B cell (primary cell): ENCODE measurements around the gene HOXB3. TPM values are rescaled to one million over a fixed set of nuclear protein-coding genes. Genes with fewer than 3 reads are reported as not detected.

ENCODE experiments used
- ATAC-seq: fragments of 200-7000 bp; cut with Tn5 transposase; one replicate; pipeline ENCODE4 v1.10.0; 2021; ENCODE audit warnings: low read depth, mild to moderate bottlenecking, moderate number of reproducible peaks, moderate library complexity
- CTCF ChIA-PET: fragments of 350-600 bp; sonication (Branson Sonifier 250); formaldehyde crosslinking; loops from one replicate; lab custom pipeline; 2021; ENCODE audit warnings: antibody characterized with exemption, inconsistent platforms; lab: Charles Lee
- POLR2A ChIA-PET: fragments of 350-600 bp; sonication (Branson Sonifier 250); formaldehyde crosslinking; loops from one replicate; lab custom pipeline; 2021; ENCODE audit warnings: antibody characterized with exemption; lab: Charles Lee
- DNase-seq: peaks from one replicate; pipeline ENCODE4 v3.0.0; 2013
- H2AFZ ChIP-seq: 2 replicates; pipeline ENCODE4 v1.6.1; 2012; ENCODE audit warnings: mild to moderate bottlenecking, low read depth, low read length; ENCODE audit not compliant: insufficient read depth, poor library complexity, severe bottlenecking
- H3K27ac ChIP-seq, 2 donors: 1 replicate in 1 of 2; 2 replicates in 1 of 2; pipeline ENCODE4 v1.5.1; 2012 to 2013; ENCODE audit warnings: low read length in 2 of 2, mild to moderate bottlenecking in 2 of 2, moderate library complexity in 1 of 2
- H3K27me3 ChIP-seq, 4 experiments: fragments of 200-600 bp in 1 of 4; sonication (generic) in 1 of 4; replicated peaks in 1 of 4; 1 replicate in 2 of 4; 2 replicates in 2 of 4; pipeline versions ENCODE4 v1.6.1 to v1.7.0; 2013 to 2016; ENCODE audit warnings: low read length in 3 of 4, mild to moderate bottlenecking in 2 of 4, mixed read lengths in 1 of 4, moderate library complexity in 1 of 4; ENCODE audit not compliant: insufficient read depth in 4 of 4, control insufficient read depth in 3 of 4; ENCODE audit errors: control extremely low read depth in 1 of 4
- H3K36me3 ChIP-seq, 2 experiments: replicated peaks in 1 of 2; 1 replicate in 1 of 2; 2 replicates in 1 of 2; pipeline versions ENCODE4 v1.6.1 to v1.7.1; 2013; ENCODE audit warnings: low read length in 1 of 2; ENCODE audit not compliant: insufficient read depth in 2 of 2, control insufficient read depth in 1 of 2; ENCODE audit errors: control extremely low read depth in 1 of 2, extremely low read depth in 1 of 2
- H3K4me1 ChIP-seq, 2 donors: fragments of 200-600 bp in 1 of 2; sonication (generic) in 1 of 2; 1 replicate in 1 of 2; 2 replicates in 1 of 2; pipeline versions ENCODE4 v1.5.1 to v1.6.1; 2013 to 2017; ENCODE audit warnings: low read length in 2 of 2; ENCODE audit not compliant: control insufficient read depth in 2 of 2, insufficient read depth in 2 of 2
- H3K4me2 ChIP-seq: replicated peaks from 2 replicates; pipeline ENCODE3; 2012; ENCODE audit warnings: mild to moderate bottlenecking, low read depth, low read length; ENCODE audit not compliant: poor library complexity, severe bottlenecking
- H3K4me3 ChIP-seq, 5 experiments: fragments of 200-600 bp in 1 of 5; sonication (generic) in 1 of 5; 1 replicate in 3 of 5; 2 replicates in 2 of 5; pipeline versions ENCODE4 v1.5.1 to v1.7.0; 2011 to 2016; ENCODE audit warnings: low read length in 4 of 5, mild to moderate bottlenecking in 4 of 5, low read depth in 2 of 5, control low read depth in 1 of 5, moderate library complexity in 1 of 5; ENCODE audit not compliant: insufficient read depth in 1 of 5; ENCODE audit errors: control extremely low read depth in 1 of 5, extremely low read depth in 1 of 5
- H3K79me2 ChIP-seq: fragments of 200-600 bp; sonication (generic); one replicate; pipeline ENCODE4 v1.6.0; 2016; ENCODE audit warnings: low read length; ENCODE audit not compliant: control insufficient read depth, insufficient read depth
- H3K9ac ChIP-seq: fragments of 200-600 bp; sonication (generic); 2 replicates; pipeline ENCODE4 v1.6.1; 2017; ENCODE audit warnings: mild to moderate bottlenecking, low read length, moderate library complexity
- H3K9me3 ChIP-seq, 3 donors: one replicate each; pipeline versions ENCODE4 v1.6.1 to v1.7.1; 2013; ENCODE audit warnings: low read length in 2 of 3; ENCODE audit not compliant: control insufficient read depth in 2 of 3, insufficient read depth in 1 of 3; ENCODE audit errors: control extremely low read depth in 1 of 3
- H4K20me1 ChIP-seq: 2 replicates; pipeline ENCODE4 v1.6.0; 2012; ENCODE audit warnings: mild to moderate bottlenecking, low read length; ENCODE audit not compliant: insufficient read depth, control insufficient read depth, poor library complexity, severe bottlenecking
- H3K27ac Mint-ChIP-seq: one replicate; pipeline ENCODE4 v1.8.0; 2021; ENCODE audit warnings: mixed read lengths
- H3K27me3 Mint-ChIP-seq: one replicate; pipeline ENCODE4 v1.8.0; 2021; ENCODE audit warnings: mixed read lengths
- H3K4me1 Mint-ChIP-seq: one replicate; pipeline ENCODE4 v1.8.0; 2021; ENCODE audit warnings: mixed read lengths
- H3K4me3 Mint-ChIP-seq: one replicate; pipeline ENCODE4 v1.8.0; 2021; ENCODE audit warnings: mixed read lengths
- H3K9me3 Mint-ChIP-seq: one replicate; pipeline ENCODE4 v1.8.0; 2022; ENCODE audit warnings: mixed read lengths; ENCODE audit not compliant: insufficient read depth
- CTCF ChIP-seq: fragments of 200-600 bp; IDR thresholded peaks from one replicate; pipeline ENCODE4 v1.8.0; 2022; ENCODE audit warnings: antibody characterized with exemption, mild to moderate bottlenecking
- EZH2 ChIP-seq: IDR thresholded peaks from 2 replicates; pipeline ENCODE4 v1.6.1; 2012; ENCODE audit warnings: borderline replicate concordance, low read depth, mild to moderate bottlenecking, moderate library complexity, low read length; ENCODE audit not compliant: insufficient read depth, poor library complexity, severe bottlenecking
- WGBS: methylation state at CpG from one replicate; pipeline ENCODE4 v1.1.5; 2013; ENCODE audit warnings: missing lambda C conversion rate; ENCODE audit not compliant: insufficient coverage; 5-methylcytosine and 5-hydroxymethylcytosine counted together
- intact Hi-C: fragments of 100-400 bp; cut with micrococcal nuclease; formaldehyde crosslinking; loops from one replicate; pipeline ENCODE4 v1.10.0; 2022
- polyA plus RNA-seq: library from polyadenylated mRNA; depleted of rRNA; stranded (reverse); fragments of >200 nt; gene quantifications from 2 replicates; pipeline ENCODE4 v1.2.3, GENCODE V29; 2012
- total RNA-seq, 2 donors: library from RNA; stranded (reverse); fragments of 120-200 nt in 1 of 2; gene quantifications; 1 replicate in 1 of 2; 2 replicates in 1 of 2; pipeline versions ENCODE4 v1.2.3 to v1.2.4, GENCODE V29; 2013 to 2022

The HOXB3 gene
- total and polyA plus RNA-seq, 2 donors (not counting 1 experiment from before 2014, with no cell fraction given), result 3.0 to 4.0 TPM

DNA sequence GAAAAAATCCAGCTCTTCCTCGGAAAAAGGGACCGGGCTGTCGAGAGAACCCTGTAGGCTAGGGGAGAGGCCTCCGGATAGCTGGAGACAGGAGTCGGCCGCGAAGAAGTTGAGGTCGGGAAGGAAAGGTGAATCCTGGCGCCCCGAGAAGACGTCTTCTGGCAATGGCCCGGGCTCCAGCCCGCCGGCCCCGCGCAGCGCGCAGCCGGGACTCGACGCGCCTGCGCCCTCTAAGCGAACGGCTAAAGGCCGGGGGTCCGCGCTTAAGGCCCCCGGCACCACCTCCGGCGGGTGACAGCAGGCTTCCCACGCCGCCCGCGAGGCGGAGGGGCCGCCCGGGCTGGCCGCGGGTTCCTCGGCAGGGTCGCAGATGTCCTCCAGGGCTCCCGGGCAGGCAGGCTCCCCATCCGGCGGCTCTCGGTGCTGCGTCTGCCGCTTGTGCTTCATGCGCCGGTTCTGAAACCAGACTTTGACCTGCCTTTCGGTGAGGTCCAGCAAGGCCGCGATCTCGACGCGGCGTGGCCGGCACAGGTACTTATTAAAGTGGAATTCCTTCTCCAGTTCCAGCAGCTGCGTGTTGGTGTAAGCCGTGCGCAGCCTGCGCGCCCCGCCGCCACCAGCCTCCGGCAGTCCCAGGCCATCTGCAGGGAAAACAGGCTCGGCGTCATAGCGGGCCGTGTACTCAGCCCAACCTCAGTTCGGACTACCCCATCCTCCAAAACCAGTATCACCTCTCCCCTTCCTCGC is 46.8 kb downstream of the HOXB3 start:
- Histone ChIP-seq H3K79me2 (no peaks in the 10 kb centered on the region), H2AFZ (peak overlapping the region; percentile 82), H3K27me3 (peaks cover 0 to 67% (median 28%) of the 10 kb centered on the region in 4 experiments), H3K4me3 (peak overlapping the region; percentile 31 to 73 (median 52)), H3K9ac (peak overlapping the region; percentile 70), H3K4me2 (peak overlapping the region; percentile 96), H3K27ac (peak overlapping the region; percentile 6 to 28), H4K20me1 (no peaks in the 10 kb centered on the region), H3K36me3 (no peaks in the 10 kb centered on the region), H3K4me1 (peaks cover 42 to 45% of the 10 kb centered on the region in 2 donors), H3K9me3 (peaks cover 0 to 11% (median 0%) of the 10 kb centered on the region in 3 donors)
- POLR2A ChIA-PET, result interaction anchor here (0.7 kb wide), 1 partner anchor 1712 kb away, joined by 4 read pairs; no protein-coding TSS in a partner anchor
- intact Hi-C loops, result loop anchor here (10.0 kb wide), 1 partner anchor 48 kb away; no protein-coding TSS in a partner anchor
- TF ChIP-seq EZH2 (no peak), CTCF (peak; percentile 17)
- peak overlapping the region; percentile 90 for H3K27ac Mint-ChIP-seq
- H3K4me1 Mint-ChIP-seq, result peaks cover 31% of the 10 kb centered on the region
- peak; percentile 65 for ATAC-seq
- no peaks in the 10 kb centered on the region for H3K9me3 Mint-ChIP-seq
- peak overlapping the region; percentile 94 for H3K4me3 Mint-ChIP-seq
- under 1% methylated on average over 72 of the region's 72 CpGs for WGBS
- CTCF ChIA-PET, result interaction anchor here (0.6 to 0.9 kb wide), 2 partner anchors 50 to 75 kb away, joined by 3 read pairs; no protein-coding TSS in a partner anchor
- DNase-seq, result peak; percentile 84
- peaks cover 53% of the 10 kb centered on the region for H3K27me3 Mint-ChIP-seq

- Histone ChIP-seq H3K9me3 (peaks cover 0 to 11% (median 0%) of the 10 kb centered on the region in 3 donors), H3K27ac (peak overlapping the region; percentile 6 to 16), H3K4me2 (peak overlapping the region; percentile 96), H3K4me3 (peak overlapping the region; percentile 31 to 73 (median 64)), H3K36me3 (no peaks in the 10 kb centered on the region), H4K20me1 (no peaks in the 10 kb centered on the region), H2AFZ (peak overlapping the region; percentile 82), H3K4me1 (peaks cover 36 to 39% of the 10 kb centered on the region in 2 donors), H3K9ac (peak overlapping the region; percentile 70), H3K27me3 (peaks cover 0 to 66% (median 26%) of the 10 kb centered on the region in 4 experiments), H3K79me2 (no peaks in the 10 kb centered on the region)
- POLR2A ChIA-PET, result no interaction called here
- no peak for ATAC-seq
- no peak for DNase-seq
- intact Hi-C loops, result loop anchor here (10.0 kb wide), 1 partner anchor 48 kb away; no protein-coding TSS in a partner anchor
- H3K27me3 Mint-ChIP-seq, result peaks cover 51% of the 10 kb centered on the region
- H3K9me3 Mint-ChIP-seq, result no peaks in the 10 kb centered on the region
- CTCF ChIA-PET, result interaction anchor here (0.9 kb wide), 1 partner anchor 50 kb away, joined by 3 read pairs; no protein-coding TSS in a partner anchor
- WGBS, result 3% methylated on average over 9 of the region's 12 CpGs
- peak overlapping the region; percentile 90 for H3K27ac Mint-ChIP-seq
- peak overlapping the region; percentile 94 for H3K4me3 Mint-ChIP-seq
- TF ChIP-seq CTCF (no peak), EZH2 (no peak)
- peaks cover 28% of the 10 kb centered on the region for H3K4me1 Mint-ChIP-seq
These were observed 47.3 kb downstream of the HOXB3 start for GRCh38 chr17:48542698-48543106.
